ENCODE data around the gene FCHSD1. TPM values are rescaled to one million over a fixed set of nuclear protein-coding genes. Genes with fewer than 3 reads are reported as not detected.

The FCHSD1 gene
- total RNA-seq, 2 experiments from 2014 or later: 31.9 to 55.3 TPM

DNA sequence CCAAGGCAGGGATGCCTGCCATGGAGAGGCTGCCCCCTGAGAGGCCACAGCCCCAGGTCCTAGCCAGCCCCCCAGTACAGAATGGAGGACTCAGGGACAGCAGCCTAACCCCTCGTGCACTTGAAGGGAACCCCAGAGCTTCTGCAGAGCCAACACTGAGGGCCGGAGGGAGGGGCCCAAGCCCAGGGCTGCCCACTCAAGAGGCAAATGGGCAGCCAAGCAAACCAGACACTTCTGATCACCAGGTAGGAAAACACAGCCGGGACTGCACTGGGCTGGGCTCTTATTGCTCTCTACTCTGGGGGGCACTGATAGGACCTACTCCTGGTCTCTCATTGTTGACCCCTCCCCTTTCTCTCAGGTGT lies 11.2 kb downstream of the FCHSD1 start:
- H3K4me3 ChIP-seq (ENCODE audit: low read depth, low read length, poor library complexity, severe bottlenecking): no peak overlapping the region
- H3K4me1 ChIP-seq (ENCODE audit: insufficient read depth, low read length, poor library complexity, severe bottlenecking): peaks cover 20% of the 10 kb centered on the region
- H2AFZ ChIP-seq (ENCODE audit: low read length): no peak overlapping the region
- peaks cover 5% of the 10 kb centered on the region for H4K20me1 ChIP-seq (ENCODE audit: insufficient read depth, low read length)
- peaks cover 57% of the 10 kb centered on the region for H3K36me3 ChIP-seq (ENCODE audit: insufficient read depth, low read length)
- no peaks in the 10 kb centered on the region for H3K9me3 ChIP-seq (ENCODE audit: low read length)
- DNase-seq (ENCODE audit: low spot score): no peak
- TF ChIP-seq, protein P1, sequence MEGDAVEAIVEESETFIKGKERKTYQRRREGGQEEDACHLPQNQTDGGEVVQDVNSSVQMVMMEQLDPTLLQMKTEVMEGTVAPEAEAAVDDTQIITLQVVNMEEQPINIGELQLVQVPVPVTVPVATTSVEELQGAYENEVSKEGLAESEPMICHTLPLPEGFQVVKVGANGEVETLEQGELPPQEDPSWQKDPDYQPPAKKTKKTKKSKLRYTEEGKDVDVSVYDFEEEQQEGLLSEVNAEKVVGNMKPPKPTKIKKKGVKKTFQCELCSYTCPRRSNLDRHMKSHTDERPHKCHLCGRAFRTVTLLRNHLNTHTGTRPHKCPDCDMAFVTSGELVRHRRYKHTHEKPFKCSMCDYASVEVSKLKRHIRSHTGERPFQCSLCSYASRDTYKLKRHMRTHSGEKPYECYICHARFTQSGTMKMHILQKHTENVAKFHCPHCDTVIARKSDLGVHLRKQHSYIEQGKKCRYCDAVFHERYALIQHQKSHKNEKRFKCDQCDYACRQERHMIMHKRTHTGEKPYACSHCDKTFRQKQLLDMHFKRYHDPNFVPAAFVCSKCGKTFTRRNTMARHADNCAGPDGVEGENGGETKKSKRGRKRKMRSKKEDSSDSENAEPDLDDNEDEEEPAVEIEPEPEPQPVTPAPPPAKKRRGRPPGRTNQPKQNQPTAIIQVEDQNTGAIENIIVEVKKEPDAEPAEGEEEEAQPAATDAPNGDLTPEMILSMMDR (conservative IDR thresholded peaks at IDR 0.05; ENCODE audit: low read length): no peak
- TF ChIP-seq EZH2phosphoT487 (IDR thresholded peaks at IDR 0.05; ENCODE audit: borderline replicate concordance, low read depth, low read length): no peak
- no TSS peak for BruUV-seq (replicated peaks)
- no peaks in the 10 kb centered on the region for H3K9me2 ChIP-seq (ENCODE audit: insufficient read depth, low read length)
- POLR2A ChIA-PET: no interaction called here
- no peak overlapping the region for H3K4me2 ChIP-seq (ENCODE audit: low read length)
- intact Hi-C loops (cut with micrococcal nuclease; ENCODE audit: unreplicated experiment): no loop called here
- H3K79me2 ChIP-seq (ENCODE audit: insufficient read depth, low read depth, low read length): peaks cover 23% of the 10 kb centered on the region
- CTCF ChIA-PET (ENCODE audit: unreplicated experiment): interaction anchor here (2.0 kb wide), 1 partner anchor 11 kb away, joined by 4 read pairs; the partner anchor contains the start of gene FCHSD1
- H3K27ac ChIP-seq (ENCODE audit: low read depth, low read length, poor library complexity, severe bottlenecking): no peak overlapping the region

DNA sequence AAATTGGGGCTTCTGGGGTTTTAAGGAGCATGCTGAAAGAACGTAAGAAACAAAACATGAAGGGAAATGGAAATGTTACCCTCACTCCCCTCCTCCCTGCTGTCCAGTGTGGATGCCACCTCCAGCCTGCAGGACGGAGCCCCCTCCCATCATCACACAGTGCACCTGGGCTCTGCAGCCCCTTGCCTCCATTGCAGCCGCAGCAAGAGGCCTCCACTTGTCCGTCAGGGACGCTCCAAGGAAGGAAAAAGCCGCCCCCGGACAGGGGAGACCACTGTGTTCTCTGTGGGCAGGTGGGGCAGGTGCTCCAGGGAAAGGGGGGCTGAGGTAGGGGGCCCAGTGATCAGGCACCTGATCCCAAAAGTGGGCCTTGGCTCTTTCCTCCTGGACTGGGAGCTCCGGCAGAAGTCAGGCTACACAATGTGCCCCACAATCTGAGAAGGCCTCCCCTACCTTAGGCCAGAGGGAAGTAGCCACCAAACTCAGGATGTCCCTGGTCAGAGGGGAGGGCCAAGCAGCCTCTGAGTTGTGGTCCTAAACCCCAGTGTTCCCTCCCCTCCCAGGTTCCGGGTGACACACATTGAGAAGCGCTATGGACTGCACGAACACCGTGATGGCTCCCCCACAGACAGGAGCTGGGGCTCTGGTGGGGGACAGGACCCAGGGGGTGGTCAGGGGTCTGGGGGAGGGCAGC lies 11.7 kb downstream of the FCHSD1 start:
- DNase-seq (ENCODE audit: low spot score): no peak
- ChIA-PET CTCF (ENCODE audit: unreplicated experiment) (interaction anchor here (2.0 kb wide), 1 partner anchor 12 kb away, joined by 4 read pairs; the partner anchor contains the start of gene FCHSD1), POLR2A (interaction anchor here (0.6 to 8.6 kb wide), 2 partner anchors 17 to 1616 kb away, joined by 3 to 101 read pairs; partner anchors contain the start of gene DIAPH1)
- H3K9me2 ChIP-seq (ENCODE audit: insufficient read depth, low read length): no peaks in the 10 kb centered on the region
- H3K4me2 ChIP-seq (ENCODE audit: low read length): peak overlapping the region; percentile 73
- no peak overlapping the region for H3K4me3 ChIP-seq (ENCODE audit: low read depth, low read length, poor library complexity, severe bottlenecking)
- intact Hi-C loops (cut with micrococcal nuclease; ENCODE audit: unreplicated experiment): loop anchor here (5.0 kb wide), 1 partner anchor 112 kb away; no protein-coding TSS in a partner anchor
- no peak overlapping the region for H2AFZ ChIP-seq (ENCODE audit: low read length)
- peaks cover 5% of the 10 kb centered on the region for H4K20me1 ChIP-seq (ENCODE audit: insufficient read depth, low read length)
- H3K36me3 ChIP-seq (ENCODE audit: insufficient read depth, low read length): peaks cover 55% of the 10 kb centered on the region
- TSS peak; percentile 39 for BruUV-seq (replicated peaks)
- H3K79me2 ChIP-seq (ENCODE audit: insufficient read depth, low read depth, low read length): peaks cover 29% of the 10 kb centered on the region
- no peaks in the 10 kb centered on the region for H3K9me3 ChIP-seq (ENCODE audit: low read length)
- no peak for TF ChIP-seq EZH2phosphoT487 (IDR thresholded peaks at IDR 0.05; ENCODE audit: borderline replicate concordance, low read depth, low read length)
- TF ChIP-seq, protein P1 (conservative IDR thresholded peaks at IDR 0.05; ENCODE audit: low read length): no peak
- no peak overlapping the region for H3K27ac ChIP-seq (ENCODE audit: low read depth, low read length, poor library complexity, severe bottlenecking)
- H3K4me1 ChIP-seq (ENCODE audit: insufficient read depth, low read length, poor library complexity, severe bottlenecking): peaks cover 25% of the 10 kb centered on the region

DNA sequence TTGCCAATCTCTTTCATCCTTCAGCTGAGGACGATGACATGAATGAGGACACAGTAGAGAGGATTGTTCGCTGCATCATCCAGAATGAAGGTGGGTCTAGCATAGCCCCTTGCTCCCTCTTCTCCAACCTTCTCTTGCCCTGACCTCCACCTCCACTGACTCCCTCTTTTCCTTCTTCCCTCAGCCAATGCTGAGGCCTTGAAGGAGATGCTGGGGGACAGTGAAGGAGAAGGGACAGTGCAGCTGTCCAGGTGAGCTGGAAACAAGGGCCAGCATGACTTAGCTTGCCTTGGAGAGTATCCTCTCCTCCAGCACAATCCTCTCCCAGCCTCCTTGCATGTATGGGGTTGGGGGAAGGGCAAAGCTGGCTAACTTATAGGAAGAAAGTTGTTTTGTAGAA lies 12.4 kb downstream of the FCHSD1 start:
- Histone ChIP-seq H4K20me1 (ENCODE audit: insufficient read depth, low read length) (peaks cover 5% of the 10 kb centered on the region), H3K4me2 (ENCODE audit: low read length) (peak overlapping the region; percentile 73), H3K9me2 (ENCODE audit: insufficient read depth, low read length) (no peaks in the 10 kb centered on the region), H3K4me1 (ENCODE audit: insufficient read depth, low read length, poor library complexity, severe bottlenecking) (peaks cover 33% of the 10 kb centered on the region), H3K36me3 (ENCODE audit: insufficient read depth, low read length) (peaks cover 55% of the 10 kb centered on the region), H3K4me3 (ENCODE audit: low read depth, low read length, poor library complexity, severe bottlenecking) (peak overlapping the region; percentile 98), H2AFZ (ENCODE audit: low read length) (no peak overlapping the region), H3K9me3 (ENCODE audit: low read length) (no peaks in the 10 kb centered on the region), H3K27ac (ENCODE audit: low read depth, low read length, poor library complexity, severe bottlenecking) (peak overlapping the region; percentile 59), H3K79me2 (ENCODE audit: insufficient read depth, low read depth, low read length) (peaks cover 36% of the 10 kb centered on the region)
- intact Hi-C loops (cut with micrococcal nuclease; ENCODE audit: unreplicated experiment): loop anchor here (1.0 to 5.0 kb wide), 2 partner anchors 46 to 111 kb away; no protein-coding TSS in a partner anchor
- TF ChIP-seq, protein P1 (conservative IDR thresholded peaks at IDR 0.05; ENCODE audit: low read length): no peak
- TF ChIP-seq EZH2phosphoT487 (IDR thresholded peaks at IDR 0.05; ENCODE audit: borderline replicate concordance, low read depth, low read length): no peak
- BruUV-seq (replicated peaks): no TSS peak
- CTCF ChIA-PET (ENCODE audit: unreplicated experiment): interaction anchor here (0.6 to 2.0 kb wide), 2 partner anchors 12 to 948 kb away, joined by 3 to 4 read pairs; partner anchors contain the start of gene FCHSD1
- DNase-seq (ENCODE audit: low spot score): no peak
- POLR2A ChIA-PET: interaction anchor here (0.6 to 8.6 kb wide), 2 partner anchors 16 to 1617 kb away, joined by 3 to 101 read pairs; partner anchors contain the start of gene DIAPH1

All from OCI-LY7 (cell line).